NT2/D1 (cell line): Measurements from ENCODE around the gene SLC9A9.

Experiments
- SUZ12 ChIP-seq: IDR thresholded peaks from 2 replicates; pipeline ENCODE4 v1.6.1; 2011; ENCODE audit not compliant: insufficient read length, insufficient read depth; ENCODE audit errors: extremely low read depth
- YY1 ChIP-seq: IDR thresholded peaks from 2 replicates; pipeline ENCODE4 v1.6.1; 2011; ENCODE audit not compliant: insufficient read length, insufficient read depth
- ZNF274 ChIP-seq: IDR thresholded peaks from 2 replicates; pipeline ENCODE4 v1.6.1; 2011; ENCODE audit warnings: mild to moderate bottlenecking, low read depth, low read length

- TF ChIP-seq SUZ12: no peak
- no peak for TF ChIP-seq YY1
- no peak for TF ChIP-seq ZNF274
Measured at GRCh38 chr3:143562789-143563188, 285.5 kb downstream of the SLC9A9 start.
